ENCODE measurements around the gene RAB11FIP5. TPM values are rescaled to one million over a fixed set of nuclear protein-coding genes. Genes with fewer than 3 reads are reported as not detected.

The RAB11FIP5 gene, protein sequence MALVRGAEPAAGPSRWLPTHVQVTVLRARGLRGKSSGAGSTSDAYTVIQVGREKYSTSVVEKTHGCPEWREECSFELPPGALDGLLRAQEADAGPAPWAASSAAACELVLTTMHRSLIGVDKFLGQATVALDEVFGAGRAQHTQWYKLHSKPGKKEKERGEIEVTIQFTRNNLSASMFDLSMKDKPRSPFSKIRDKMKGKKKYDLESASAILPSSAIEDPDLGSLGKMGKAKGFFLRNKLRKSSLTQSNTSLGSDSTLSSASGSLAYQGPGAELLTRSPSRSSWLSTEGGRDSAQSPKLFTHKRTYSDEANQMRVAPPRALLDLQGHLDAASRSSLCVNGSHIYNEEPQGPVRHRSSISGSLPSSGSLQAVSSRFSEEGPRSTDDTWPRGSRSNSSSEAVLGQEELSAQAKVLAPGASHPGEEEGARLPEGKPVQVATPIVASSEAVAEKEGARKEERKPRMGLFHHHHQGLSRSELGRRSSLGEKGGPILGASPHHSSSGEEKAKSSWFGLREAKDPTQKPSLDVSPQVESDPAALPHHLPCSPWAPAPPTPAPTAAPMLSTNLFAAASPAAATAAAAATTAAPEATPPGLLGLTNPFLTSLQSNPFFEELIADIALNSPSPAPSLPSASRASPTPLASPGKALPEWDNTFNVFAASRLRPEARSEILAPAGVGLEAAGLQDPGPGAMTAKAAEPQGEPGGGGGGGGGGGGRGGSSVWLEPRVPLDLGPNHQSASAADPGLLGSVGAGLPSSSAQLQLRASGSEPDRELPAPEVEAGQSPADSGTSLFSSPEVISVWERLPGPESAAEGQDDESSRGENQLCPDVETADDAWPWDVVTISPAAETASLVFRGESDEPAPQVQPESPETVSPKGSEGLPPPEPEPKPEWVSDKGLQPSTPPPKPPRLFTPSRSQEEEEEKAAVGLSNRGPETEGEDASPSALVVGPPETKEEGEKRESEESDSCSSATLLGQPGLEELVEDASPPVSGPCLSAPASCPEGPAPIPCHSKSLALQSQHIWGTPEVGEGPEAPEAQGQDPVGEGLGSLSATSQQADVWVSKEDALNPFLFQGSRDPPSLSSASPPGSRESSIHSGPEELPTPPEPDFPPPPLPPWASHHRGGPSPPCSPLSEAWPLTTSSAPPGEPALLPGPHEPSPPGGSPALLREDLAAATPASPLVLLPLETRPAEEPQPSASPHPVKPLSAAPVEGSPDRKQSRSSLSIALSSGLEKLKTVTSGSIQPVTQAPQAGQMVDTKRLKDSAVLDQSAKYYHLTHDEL (N-terminal part only)
- total RNA-seq: 17.6 and 27.8 TPM in 2 replicates

DNA sequence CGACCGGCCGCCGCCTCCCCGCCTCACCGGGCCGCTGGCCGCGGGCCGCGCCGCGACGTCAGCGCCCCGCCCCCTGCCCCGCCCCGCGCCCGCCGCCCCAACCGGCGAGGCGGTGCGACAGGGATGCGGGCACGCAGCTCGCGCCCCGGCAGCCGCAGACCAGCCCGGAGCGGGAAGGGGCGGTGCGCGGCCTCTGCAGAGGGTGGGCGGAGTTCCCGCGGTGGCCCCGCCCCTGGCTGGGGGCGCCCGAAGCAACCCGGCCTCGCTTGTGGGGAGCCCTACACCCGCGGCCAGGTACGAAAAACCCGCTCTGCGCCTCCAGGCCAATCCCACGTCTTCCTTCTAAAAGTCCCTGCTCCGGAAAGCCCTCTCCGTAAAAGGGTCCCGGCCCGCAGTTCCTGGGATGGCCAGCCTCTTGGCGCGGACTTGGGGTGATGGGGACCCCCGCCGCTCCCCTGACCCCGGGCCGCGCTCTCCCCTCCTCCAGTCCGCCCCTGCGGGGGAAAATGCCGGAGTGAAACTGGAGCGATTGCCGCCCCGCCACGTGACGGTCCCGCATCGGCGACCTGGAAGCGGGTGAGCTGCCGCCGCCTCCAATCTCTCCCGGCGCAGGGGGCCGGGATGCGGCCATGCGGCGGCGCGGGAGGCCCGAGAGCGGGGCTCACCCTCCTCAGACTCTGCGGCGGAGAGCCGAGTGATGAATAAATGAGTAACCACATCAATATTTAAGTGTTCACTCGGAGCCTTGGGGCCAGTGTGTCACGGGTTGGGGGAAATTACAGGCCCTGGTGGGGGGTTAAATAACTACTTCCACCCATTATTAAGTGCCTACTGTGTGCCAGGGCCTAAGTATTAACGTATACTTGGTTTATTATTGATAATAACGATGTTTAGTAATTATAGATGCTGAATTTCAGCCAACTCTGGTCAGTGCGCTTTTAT is at the start of gene RAB11FIP5:
RAB11FIP5 (minus strand) TSS at position 36 of the 942 bp plus-strand sequence. CDS start 171 bp downstream, outside the sequence.

DNA sequence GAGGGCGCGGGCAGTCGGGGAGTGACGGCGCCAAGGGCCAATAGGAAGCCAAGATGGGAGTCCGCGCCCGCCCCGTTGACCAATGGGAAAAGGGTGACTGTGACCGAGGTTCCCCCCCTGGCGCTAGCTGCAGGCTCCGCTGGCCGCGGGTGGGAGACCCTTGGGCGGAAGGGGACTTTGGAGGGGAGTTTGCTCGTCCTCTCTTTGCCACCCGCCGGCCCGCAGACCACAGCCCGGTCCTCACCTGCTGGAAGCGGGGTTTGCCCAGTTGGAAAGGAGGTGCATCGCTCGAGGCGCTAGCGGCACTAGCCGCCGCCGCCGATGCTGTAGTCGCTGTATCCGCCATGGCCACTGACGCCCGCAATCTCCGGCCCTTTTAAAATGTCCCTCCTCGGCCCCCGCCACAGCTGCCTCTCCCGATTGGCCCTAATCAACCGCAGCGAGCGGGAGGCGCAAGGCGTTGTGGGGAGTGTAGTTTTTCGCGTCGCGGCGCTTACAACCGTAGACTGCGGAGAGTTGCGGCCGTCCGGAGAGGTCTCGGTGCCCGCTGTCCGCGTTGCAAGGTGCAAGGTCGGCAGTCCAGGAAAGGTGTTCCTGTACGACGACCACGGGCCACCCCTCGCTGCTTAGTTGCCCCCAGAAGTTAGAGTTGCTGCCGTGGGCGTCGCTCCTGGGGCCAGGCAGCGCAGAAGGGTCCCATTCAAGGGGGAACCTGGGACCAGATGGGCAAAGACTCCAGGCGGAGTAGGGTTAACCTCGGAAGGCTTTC is 41.2 kb downstream of the RAB11FIP5 start, which contains the start of gene SFXN5:
SFXN5 (minus strand) TSS at position 353 of the 769 bp plus-strand sequence; CDS start at position 346, 7 bp downstream.

Other genes with a start within 250 kb of the RAB11FIP5 start
- 23.5 and 36.6 TPM in 2 replicates for gene SPR, start 225.5 kb downstream of the RAB11FIP5 start, total RNA-seq
- gene EMX1, start 195.4 kb downstream of the RAB11FIP5 start, total RNA-seq: not detected in 2 replicates
- 8.4 and 10.2 TPM in 2 replicates for gene SFXN5, start 41.2 kb downstream of the RAB11FIP5 start, total RNA-seq
- gene NOTO, start 89.6 kb upstream of the RAB11FIP5 start, total RNA-seq: not detected in 2 replicates
- 12.7 and 17.1 TPM in 2 replicates for gene SMYD5, start 101.3 kb upstream of the RAB11FIP5 start, total RNA-seq
- gene PRADC1, start 120.3 kb upstream of the RAB11FIP5 start, total RNA-seq: 10.9 and 11.5 TPM in 2 replicates
- 312 and 317 TPM in 2 replicates for gene CCT7, start 121.4 kb upstream of the RAB11FIP5 start, total RNA-seq
- gene FBXO41, start 171.5 kb upstream of the RAB11FIP5 start, total RNA-seq: 1.1 and 1.6 TPM in 2 replicates
- not detected in 2 replicates for gene EGR4, start 180.6 kb upstream of the RAB11FIP5 start, total RNA-seq